Measurements from ENCODE around the gene KRTAP5-5. TPM values are rescaled to one million over a fixed set of nuclear protein-coding genes. Genes with fewer than 3 reads are reported as not detected.

The KRTAP5-5 gene
- polyA plus RNA-seq, 1 donor from 2014 or later = not detected

- Histone ChIP-seq H3K79me2 (replicated peaks; ENCODE audit: insufficient read depth, low read length) (no peaks in the 10 kb centered on the region), H4K20me1 (ENCODE audit: insufficient read depth) (no peaks in the 10 kb centered on the region), H3K4me2 (ENCODE audit: low read length) (no peak overlapping the region), H3K9ac (ENCODE audit: low read length) (no peak overlapping the region), H3F3A (ENCODE audit: insufficient read depth, low read length, poor library complexity, severe bottlenecking) (no peaks in the 10 kb centered on the region), H2AFZ (ENCODE audit: low read depth, low read length) (no peak overlapping the region), H3K27me3 (ENCODE audit: insufficient read depth, low read depth, low read length) (no peaks in the 10 kb centered on the region), H3K9me2 (ENCODE audit: insufficient read depth, low read length) (no peaks in the 10 kb centered on the region), H3K36me3 (ENCODE audit: insufficient read depth, low read length) (no peaks in the 10 kb centered on the region), H3K27ac (ENCODE audit: low read length) (no peak overlapping the region), H3K9me3 (ENCODE audit: low read length) (no peaks in the 10 kb centered on the region), H3K4me3 (ENCODE audit: low read length) (no peak overlapping the region)
- TF ChIP-seq POLR2AphosphoS5 (IDR thresholded peaks at IDR 0.05) (no peak), REST (IDR thresholded peaks at IDR 0.05; ENCODE audit: borderline replicate concordance) (no peak), TAF1 (IDR thresholded peaks at IDR 0.05; ENCODE audit: low read depth) (no peak)
Observed at GRCh38 chr11:1650034-1650917, 20.7 kb downstream of the KRTAP5-5 start.

- H2AFZ ChIP-seq (ENCODE audit: low read depth, low read length) = no peak overlapping the region
- H3F3A ChIP-seq (ENCODE audit: insufficient read depth, low read length, poor library complexity, severe bottlenecking) = no peaks in the 10 kb centered on the region
- no peak overlapping the region for H3K4me3 ChIP-seq (ENCODE audit: low read length)
- H3K9me2 ChIP-seq (ENCODE audit: insufficient read depth, low read length) = no peaks in the 10 kb centered on the region
- H3K36me3 ChIP-seq (ENCODE audit: insufficient read depth, low read length) = no peaks in the 10 kb centered on the region
- H3K4me2 ChIP-seq (ENCODE audit: low read length) = no peak overlapping the region
- no peak overlapping the region for H3K27ac ChIP-seq (ENCODE audit: low read length)
- no peaks in the 10 kb centered on the region for H3K27me3 ChIP-seq (ENCODE audit: insufficient read depth, low read depth, low read length)
- H3K9ac ChIP-seq (ENCODE audit: low read length) = no peak overlapping the region
- no peaks in the 10 kb centered on the region for H3K9me3 ChIP-seq (ENCODE audit: low read length)
- TF ChIP-seq TAF1 (IDR thresholded peaks at IDR 0.05; ENCODE audit: low read depth) = no peak
- TF ChIP-seq POLR2AphosphoS5 (IDR thresholded peaks at IDR 0.05) = no peak
- TF ChIP-seq EZH2 (IDR thresholded peaks at IDR 0.05; ENCODE audit: borderline replicate concordance, insufficient read depth, low read length, poor library complexity, severe bottlenecking) = no peak
- TF ChIP-seq EP300 (conservative IDR thresholded peaks at IDR 0.05; ENCODE audit: poor library complexity, severe bottlenecking) = no peak
- no peak for TF ChIP-seq CTCF (IDR thresholded peaks at IDR 0.05; ENCODE audit: poor library complexity, severe bottlenecking)
- TF ChIP-seq REST (IDR thresholded peaks at IDR 0.05; ENCODE audit: borderline replicate concordance) = no peak
- no peak for TF ChIP-seq MXI1 (conservative IDR thresholded peaks at IDR 0.05; ENCODE audit: poor library complexity, severe bottlenecking)
- no peak for TF ChIP-seq RAD21 (conservative IDR thresholded peaks at IDR 0.05)
- no peak for TF ChIP-seq SMC3 (conservative IDR thresholded peaks at IDR 0.05; ENCODE audit: poor library complexity)
- no peaks in the 10 kb centered on the region for H4K20me1 ChIP-seq (ENCODE audit: insufficient read depth)
- no peaks in the 10 kb centered on the region for H3K79me2 ChIP-seq (replicated peaks; ENCODE audit: insufficient read depth, low read length)
Observed at GRCh38 chr11:1650918-1651262, 21.3 kb downstream of the KRTAP5-5 start.
